Brain microvascular endothelial cell (primary cell): ENCODE data around the gene GUCD1.

Experiments
- DNase-seq: peaks from one replicate; pipeline ENCODE4 v3.0.0-alpha.2; 2020
- H3K27ac ChIP-seq: fragments of 250-450 bp; sonication (Bioruptor Pico); 2 replicates; pipeline ENCODE4 v1.5.1; 2020; ENCODE audit warnings: mild to moderate bottlenecking, moderate library complexity
- H3K27me3 ChIP-seq: fragments of 250-450 bp; sonication (Bioruptor Pico); replicated peaks from 2 replicates; pipeline ENCODE4 v1.5.1; 2020; ENCODE audit warnings: mild to moderate bottlenecking
- H3K36me3 ChIP-seq: fragments of 250-450 bp; sonication (Bioruptor Pico); replicated peaks from 2 replicates; pipeline ENCODE4 v1.5.1; 2020; ENCODE audit warnings: mild to moderate bottlenecking
- H3K4me3 ChIP-seq: 2 replicates; pipeline ENCODE4 v1.5.1; 2011; ENCODE audit warnings: low read depth, mild to moderate bottlenecking, control low read depth, low read length, moderate library complexity
- in situ Hi-C: cut with HindIII; loops from 2 replicates; pipeline ENCODE4 v1.10.0; 2017; ENCODE audit warnings: low sequenced_read_pairs, low pct_ligation_motif_present
- TF ChIP-seq, protein P1 (sequence below): IDR thresholded peaks from 2 replicates; pipeline ENCODE4 v1.5.1; 2011; ENCODE audit warnings: low read depth, mild to moderate bottlenecking, moderate library complexity, low read length, control low read depth, inconsistent platforms; ENCODE audit errors: missing control alignments

The GUCD1 gene

DNA sequence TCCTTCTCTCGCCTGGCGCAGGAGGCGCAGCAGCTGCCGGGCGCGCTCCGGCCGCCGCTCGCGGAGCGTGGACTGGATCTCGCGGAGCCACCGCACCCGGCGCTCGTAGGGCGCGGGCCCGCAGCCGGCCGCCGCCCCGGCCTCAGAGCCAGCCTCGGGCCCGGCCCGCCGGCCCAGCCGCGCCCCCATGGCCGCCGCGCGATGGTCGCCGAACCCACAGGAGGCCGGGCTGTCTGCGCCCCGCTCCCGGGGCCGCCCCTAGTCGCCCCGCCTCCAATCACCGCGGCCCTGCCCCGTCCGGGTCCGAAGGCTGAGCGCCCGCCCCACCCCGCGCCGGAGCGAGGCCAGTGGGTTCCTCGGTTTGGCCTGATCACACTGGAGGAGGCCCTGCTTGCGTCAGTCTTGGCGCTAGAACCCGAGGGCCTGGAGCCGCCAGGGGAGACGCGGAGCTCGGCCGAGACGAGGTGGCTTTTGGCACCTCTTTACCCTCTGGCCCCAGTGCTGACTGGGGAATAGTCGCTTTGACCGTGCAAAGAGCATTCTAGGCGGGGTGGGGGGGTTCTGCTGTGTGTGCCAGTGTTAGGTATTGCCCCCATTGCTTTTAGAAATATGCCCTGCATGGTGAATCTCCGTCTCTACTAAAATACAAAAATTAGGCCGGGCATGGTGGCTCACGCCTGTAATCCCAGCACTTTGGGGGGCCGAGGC, 38.1 kb upstream of the GUCD1 start, which contains the start of gene LRRC75B:
TSS of gene LRRC75B (minus strand) at position 223 of the 708 bp plus-strand sequence. CDS start at position 189, 34 bp downstream.
- Histone ChIP-seq H3K36me3 (no peaks in the 10 kb centered on the region), H3K4me3 (peak within 1 kb of the TSS; percentile 63), H3K27me3 (no peaks in the 10 kb centered on the region), H3K27ac (peak within 1 kb of the TSS; percentile 33)
- in situ Hi-C loops, result no loop called here
- peak; percentile 66 for DNase-seq
- TF ChIP-seq, protein P1, sequence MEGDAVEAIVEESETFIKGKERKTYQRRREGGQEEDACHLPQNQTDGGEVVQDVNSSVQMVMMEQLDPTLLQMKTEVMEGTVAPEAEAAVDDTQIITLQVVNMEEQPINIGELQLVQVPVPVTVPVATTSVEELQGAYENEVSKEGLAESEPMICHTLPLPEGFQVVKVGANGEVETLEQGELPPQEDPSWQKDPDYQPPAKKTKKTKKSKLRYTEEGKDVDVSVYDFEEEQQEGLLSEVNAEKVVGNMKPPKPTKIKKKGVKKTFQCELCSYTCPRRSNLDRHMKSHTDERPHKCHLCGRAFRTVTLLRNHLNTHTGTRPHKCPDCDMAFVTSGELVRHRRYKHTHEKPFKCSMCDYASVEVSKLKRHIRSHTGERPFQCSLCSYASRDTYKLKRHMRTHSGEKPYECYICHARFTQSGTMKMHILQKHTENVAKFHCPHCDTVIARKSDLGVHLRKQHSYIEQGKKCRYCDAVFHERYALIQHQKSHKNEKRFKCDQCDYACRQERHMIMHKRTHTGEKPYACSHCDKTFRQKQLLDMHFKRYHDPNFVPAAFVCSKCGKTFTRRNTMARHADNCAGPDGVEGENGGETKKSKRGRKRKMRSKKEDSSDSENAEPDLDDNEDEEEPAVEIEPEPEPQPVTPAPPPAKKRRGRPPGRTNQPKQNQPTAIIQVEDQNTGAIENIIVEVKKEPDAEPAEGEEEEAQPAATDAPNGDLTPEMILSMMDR, result no peak

DNA sequence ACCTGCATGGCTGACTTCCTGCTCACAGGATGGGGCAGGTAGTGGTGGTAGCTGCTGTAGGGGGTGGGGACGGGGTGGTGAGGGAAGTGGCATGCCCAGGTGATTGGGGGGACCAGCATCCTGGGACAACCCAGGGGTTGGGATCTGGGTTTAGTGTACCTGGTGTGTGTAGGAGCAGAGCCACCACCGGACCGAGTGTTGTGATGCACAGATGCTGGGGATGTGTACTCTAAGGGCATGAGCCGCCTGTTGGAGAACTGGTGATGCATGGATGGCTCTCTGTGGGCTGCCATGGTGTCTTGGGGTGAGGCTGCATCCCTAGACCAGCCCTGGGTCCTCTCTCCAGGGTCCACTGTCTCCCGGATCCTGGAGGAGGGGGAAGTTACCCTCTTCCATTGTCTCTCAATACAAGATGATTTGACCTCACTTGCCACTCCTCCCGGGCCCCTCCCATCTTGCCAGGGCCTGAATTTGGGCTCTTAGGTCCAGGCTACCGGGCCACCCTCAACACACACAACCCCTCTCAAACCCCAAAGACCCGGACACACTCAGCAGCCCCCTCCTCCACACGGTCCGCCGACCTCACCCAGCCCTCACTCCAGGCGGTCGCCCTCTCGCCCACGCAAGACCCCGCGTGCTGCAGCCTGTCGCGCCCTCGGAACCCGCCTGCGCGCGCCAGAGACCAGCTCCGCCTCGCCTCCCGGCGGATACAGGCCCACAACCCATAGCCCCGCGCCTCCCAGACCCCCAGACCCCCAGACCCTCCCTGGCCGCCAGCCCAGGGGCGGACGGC, 37.3 kb upstream of the GUCD1 start:
- no peaks in the 10 kb centered on the region for H3K36me3 ChIP-seq
- TF ChIP-seq, protein P1, result no peak
- in situ Hi-C loops, result no loop called here
- H3K4me3 ChIP-seq, result peak overlapping the region; percentile 63
- no peaks in the 10 kb centered on the region for H3K27me3 ChIP-seq
- peak overlapping the region; percentile 9 for H3K27ac ChIP-seq
- DNase-seq, result no peak

GRCh38 chr22:24591286-24591830, 36.4 kb upstream of the GUCD1 start:
- Histone ChIP-seq H3K36me3 (no peaks in the 10 kb centered on the region), H3K27ac (no peak overlapping the region), H3K27me3 (no peaks in the 10 kb centered on the region), H3K4me3 (no peak overlapping the region)
- DNase-seq, result no peak
- in situ Hi-C loops, result no loop called here
- TF ChIP-seq, protein P1, result no peak

- no peak for DNase-seq
- H3K4me3 ChIP-seq, result no peak overlapping the region
- in situ Hi-C loops, result no loop called here
- H3K36me3 ChIP-seq, result no peaks in the 10 kb centered on the region
- H3K27me3 ChIP-seq, result no peaks in the 10 kb centered on the region
- H3K27ac ChIP-seq, result no peak overlapping the region
- TF ChIP-seq, protein P1, result no peak
These were observed 35.7 kb upstream of the GUCD1 start for GRCh38 chr22:24590596-24591173.

DNA sequence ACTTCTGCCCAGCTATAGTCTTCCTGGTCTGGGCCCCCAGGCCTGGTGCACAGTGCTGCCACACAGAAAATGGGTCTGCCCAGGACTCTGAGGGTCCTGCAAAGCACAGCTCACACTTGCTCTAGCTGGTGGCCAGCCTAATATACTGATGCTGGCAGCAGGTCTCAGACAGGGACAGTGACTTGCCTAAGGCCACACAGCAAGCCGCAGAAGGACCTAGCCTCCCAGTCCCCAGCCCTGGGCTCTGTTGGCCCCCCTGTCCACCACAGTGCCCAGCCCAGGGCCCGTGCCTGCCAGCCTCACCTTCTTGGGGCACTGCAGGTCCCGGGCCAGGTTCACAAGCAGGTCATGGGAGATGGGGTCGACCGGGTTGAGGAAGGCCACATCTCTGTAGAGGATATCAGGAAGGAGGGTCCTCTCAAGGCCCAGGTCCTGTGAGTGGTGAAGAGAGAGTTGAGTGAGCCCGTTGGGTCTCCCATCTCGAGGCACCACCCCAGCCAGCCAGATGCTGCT, 34.6 kb upstream of the GUCD1 start:
- TF ChIP-seq, protein P1, result no peak
- Histone ChIP-seq H3K27ac (no peak overlapping the region), H3K36me3 (no peaks in the 10 kb centered on the region), H3K27me3 (no peaks in the 10 kb centered on the region), H3K4me3 (no peak overlapping the region)
- in situ Hi-C loops, result no loop called here
- DNase-seq, result no peak
